Prostate gland (tissue), 2 donors: ENCODE measurements around the gene ADGRL4.
"Not testable (repeated sequence)": the region's sequence is repeated elsewhere in the genome, so short reads cannot be mapped to it uniquely, and the experiment has no call there.

ENCODE experiments used
- POLR2A ChIP-seq: fragments of 450-650 bp; IDR thresholded peaks from one replicate; pipeline ENCODE4 v1.6.1; 2016; ENCODE audit warnings: antibody characterized with exemption, mild to moderate bottlenecking
- POLR2AphosphoS5 ChIP-seq: sonication (generic); formaldehyde crosslinking; IDR thresholded peaks from one replicate; pipeline ENCODE4 v1.6.1; 2017; ENCODE audit warnings: antibody characterized with exemption
- TF ChIP-seq, protein P1 (sequence below), 4 experiments: fragments of 200-600 bp in 2 of 4; fragments of 450-650 bp in 2 of 4; sonication (generic) in 2 of 4; IDR thresholded peaks; 1 replicate in 3 of 4; 2 replicates in 1 of 4; pipeline ENCODE4 v1.5.1; 2016 to 2019; ENCODE audit warnings: antibody characterized with exemption in 4 of 4, mild to moderate bottlenecking in 2 of 4, moderate library complexity in 2 of 4

DNA sequence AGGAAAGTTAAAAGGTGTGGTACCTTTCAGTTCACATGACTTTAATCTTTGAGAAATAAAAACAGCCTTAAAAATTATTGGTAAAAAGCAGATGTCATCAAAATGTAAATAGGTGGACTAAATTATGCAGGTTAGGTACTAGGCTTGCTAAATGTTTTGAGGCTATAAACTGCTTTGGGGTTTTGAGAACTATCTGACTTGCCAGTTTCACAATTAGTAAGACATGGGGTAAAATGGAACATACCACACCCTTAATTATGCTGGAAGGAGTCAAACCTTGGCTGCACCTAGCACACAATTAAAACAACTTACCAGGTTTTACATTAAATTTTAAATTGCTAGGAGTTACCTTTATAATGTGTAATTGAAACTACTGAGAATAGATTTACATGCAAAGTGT lies 39.4 kb downstream of the ADGRL4 start:
- TF ChIP-seq, protein P1, sequence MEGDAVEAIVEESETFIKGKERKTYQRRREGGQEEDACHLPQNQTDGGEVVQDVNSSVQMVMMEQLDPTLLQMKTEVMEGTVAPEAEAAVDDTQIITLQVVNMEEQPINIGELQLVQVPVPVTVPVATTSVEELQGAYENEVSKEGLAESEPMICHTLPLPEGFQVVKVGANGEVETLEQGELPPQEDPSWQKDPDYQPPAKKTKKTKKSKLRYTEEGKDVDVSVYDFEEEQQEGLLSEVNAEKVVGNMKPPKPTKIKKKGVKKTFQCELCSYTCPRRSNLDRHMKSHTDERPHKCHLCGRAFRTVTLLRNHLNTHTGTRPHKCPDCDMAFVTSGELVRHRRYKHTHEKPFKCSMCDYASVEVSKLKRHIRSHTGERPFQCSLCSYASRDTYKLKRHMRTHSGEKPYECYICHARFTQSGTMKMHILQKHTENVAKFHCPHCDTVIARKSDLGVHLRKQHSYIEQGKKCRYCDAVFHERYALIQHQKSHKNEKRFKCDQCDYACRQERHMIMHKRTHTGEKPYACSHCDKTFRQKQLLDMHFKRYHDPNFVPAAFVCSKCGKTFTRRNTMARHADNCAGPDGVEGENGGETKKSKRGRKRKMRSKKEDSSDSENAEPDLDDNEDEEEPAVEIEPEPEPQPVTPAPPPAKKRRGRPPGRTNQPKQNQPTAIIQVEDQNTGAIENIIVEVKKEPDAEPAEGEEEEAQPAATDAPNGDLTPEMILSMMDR (IDR thresholded peaks at IDR 0.05) = not testable (repeated sequence)
- not testable (repeated sequence) for TF ChIP-seq POLR2AphosphoS5, POLR2A
